Measurements from ENCODE around the gene KRTCAP2.

GRCh38 chr1:155218854-155219591, 45.9 kb upstream of the KRTCAP2 start:
- no peak for TF ChIP-seq POLR2AphosphoS5 (IDR thresholded peaks at IDR 0.05; ENCODE audit: low read depth)
- TF ChIP-seq, protein P1, sequence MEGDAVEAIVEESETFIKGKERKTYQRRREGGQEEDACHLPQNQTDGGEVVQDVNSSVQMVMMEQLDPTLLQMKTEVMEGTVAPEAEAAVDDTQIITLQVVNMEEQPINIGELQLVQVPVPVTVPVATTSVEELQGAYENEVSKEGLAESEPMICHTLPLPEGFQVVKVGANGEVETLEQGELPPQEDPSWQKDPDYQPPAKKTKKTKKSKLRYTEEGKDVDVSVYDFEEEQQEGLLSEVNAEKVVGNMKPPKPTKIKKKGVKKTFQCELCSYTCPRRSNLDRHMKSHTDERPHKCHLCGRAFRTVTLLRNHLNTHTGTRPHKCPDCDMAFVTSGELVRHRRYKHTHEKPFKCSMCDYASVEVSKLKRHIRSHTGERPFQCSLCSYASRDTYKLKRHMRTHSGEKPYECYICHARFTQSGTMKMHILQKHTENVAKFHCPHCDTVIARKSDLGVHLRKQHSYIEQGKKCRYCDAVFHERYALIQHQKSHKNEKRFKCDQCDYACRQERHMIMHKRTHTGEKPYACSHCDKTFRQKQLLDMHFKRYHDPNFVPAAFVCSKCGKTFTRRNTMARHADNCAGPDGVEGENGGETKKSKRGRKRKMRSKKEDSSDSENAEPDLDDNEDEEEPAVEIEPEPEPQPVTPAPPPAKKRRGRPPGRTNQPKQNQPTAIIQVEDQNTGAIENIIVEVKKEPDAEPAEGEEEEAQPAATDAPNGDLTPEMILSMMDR (IDR thresholded peaks at IDR 0.05; ENCODE audit: insufficient read depth, low read length): no peak

Measured in HL-60 (cell line).